ENCODE data around the gene EIF1AD.
A peak's percentile ranks its signal among the peaks of the same experiment; 100 is the strongest.

Gene EIF1AD

GRCh38 chr11:65997286-65997685 is 4.7 kb downstream of the EIF1AD start:
- no peak for DNase-seq

GRCh38 chr11:65992056-65992455 is 9.9 kb downstream of the EIF1AD start:
- DNase-seq = no peak

GRCh38 chr11:65988791-65989592 is 13.0 kb downstream of the EIF1AD start:
- peak; percentile 78 to 82 for DNase-seq

- no peak for DNase-seq
These were observed 14.6 kb downstream of the EIF1AD start for GRCh38 chr11:65987336-65987735.

GRCh38 chr11:65983589-65983987 is 18.4 kb downstream of the EIF1AD start:
- DNase-seq = no peak

- no peak for DNase-seq
These were observed 19.0 kb downstream of the EIF1AD start for GRCh38 chr11:65982824-65983588.

GRCh38 chr11:65981972-65982823 is 19.8 kb downstream of the EIF1AD start:
- no peak for DNase-seq

GRCh38 chr11:65981101-65981740 is 20.7 kb downstream of the EIF1AD start:
- no peak for DNase-seq

GRCh38 chr11:65979261-65979759 is 22.6 kb downstream of the EIF1AD start:
- no peak for DNase-seq

GRCh38 chr11:65978391-65979238 is 23.3 kb downstream of the EIF1AD start:
- DNase-seq = no peak

- no peak for DNase-seq
These were observed 24.2 kb downstream of the EIF1AD start for GRCh38 chr11:65977621-65978390.

- no peak for DNase-seq
These were observed 25.5 kb downstream of the EIF1AD start for GRCh38 chr11:65976216-65977176.

GRCh38 chr11:65975771-65976170 is 26.2 kb downstream of the EIF1AD start:
- DNase-seq = no peak

GRCh38 chr11:65973439-65974110 is 28.4 kb downstream of the EIF1AD start:
- no peak for DNase-seq

GRCh38 chr11:65972116-65972515 is 29.8 kb downstream of the EIF1AD start:
- no peak for DNase-seq

- DNase-seq = no peak
These were observed 33.1 kb downstream of the EIF1AD start for GRCh38 chr11:65968600-65969482.

GRCh38 chr11:65967329-65967934 is 34.5 kb downstream of the EIF1AD start:
- DNase-seq = no peak

Measured in NCI-H1930 (cell line).